Measurements from ENCODE around the gene CNTN4. TPM values are rescaled to one million over a fixed set of nuclear protein-coding genes. Genes with fewer than 3 reads are reported as not detected.

Gene CNTN4
- total and polyA plus RNA-seq, 2 of the 8 experiments (the other 6 are each of a cell fraction or from before 2014, with no cell fraction given): 0.41 to 2.2 TPM

DNA sequence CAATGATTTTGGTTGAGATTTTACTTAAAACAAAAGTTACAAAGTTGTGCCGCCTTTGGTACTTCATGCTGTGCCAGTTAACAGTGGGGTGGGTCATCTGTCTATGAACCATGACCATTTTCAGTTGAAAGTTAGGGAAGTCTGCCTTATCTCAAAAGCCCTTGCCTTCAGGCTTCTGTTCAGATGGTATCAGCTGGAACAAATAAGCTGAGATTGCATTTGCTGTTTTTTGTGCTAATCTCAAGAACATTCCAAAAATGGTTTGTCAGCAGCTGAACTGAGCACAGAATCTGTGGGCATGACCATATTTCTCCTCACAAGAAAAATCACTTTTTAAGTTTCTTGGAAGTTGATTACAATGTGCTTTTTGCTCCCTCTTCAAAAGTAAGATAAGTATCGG lies 869.2 kb downstream of the CNTN4 start:
- WGBS, 2 experiments (ENCODE audit: extremely low coverage in 1 of 2, insufficient coverage in 1 of 2, insufficient read length in 1 of 2, insufficient replicate concordance in 2 of 2, low coverage in 1 of 2, low lambda C conversion rate in 2 of 2, missing lambda C conversion rate in 1 of 2): 87% methylated on average over 2 of the region's 2 CpGs; no CpG with 5 or more reads in 1 of the 2 experiments

More for the DNA sequence above, 869.2 kb downstream of the CNTN4 start:
- no peak overlapping the region for H4K91ac ChIP-seq (replicated peaks; ENCODE audit: insufficient read length, low read length)
- H3K27ac ChIP-seq (ENCODE audit: low read depth, low read length): no peak overlapping the region
- no peak overlapping the region for H2AK5ac ChIP-seq (ENCODE audit: low read depth, low read length)
- no peak overlapping the region for H2BK20ac ChIP-seq (ENCODE audit: low read length)
- no peak overlapping the region for H2BK120ac ChIP-seq (replicated peaks; ENCODE audit: low read depth, low read length)
- no peak overlapping the region for H2BK5ac ChIP-seq (ENCODE audit: low read depth, low read length)
- H3K18ac ChIP-seq (ENCODE audit: extremely low read depth, low read length): no peak overlapping the region
- FAIRE-seq (no peak), DNase-seq (ENCODE audit: low read depth in 1 of 2, low spot score in 2 of 2) (no peak)
- H2AFZ ChIP-seq (ENCODE audit: low read length): no peak overlapping the region
- no peak overlapping the region for H3K4me2 ChIP-seq (ENCODE audit: insufficient read depth in 1 of 2, low read depth in 2 of 2, low read length in 2 of 2)
- H4K20me1 ChIP-seq (replicated peaks in 1 of 2; ENCODE audit: control insufficient read depth in 1 of 2, insufficient read depth in 2 of 2, low read length in 2 of 2): no peaks in the 10 kb centered on the region
- H2BK15ac ChIP-seq (ENCODE audit: low read length): no peak overlapping the region
- H3K56ac ChIP-seq (replicated peaks; ENCODE audit: insufficient read length, low read depth, low read length): no peak overlapping the region
- H3K27me3 ChIP-seq (replicated peaks in 1 of 4; ENCODE audit: control insufficient read depth in 3 of 4, extremely low read depth in 1 of 4, insufficient read depth in 3 of 4, low read length in 3 of 4): no peaks in the 10 kb centered on the region; a peak in 1 of 7 replicates
- H3K79me1 ChIP-seq (ENCODE audit: low read depth, low read length): no peaks in the 10 kb centered on the region
- no peak overlapping the region for H3K4me3 ChIP-seq (ENCODE audit: extremely low read depth in 1 of 4, insufficient read depth in 2 of 4, low read depth in 3 of 4, low read length in 4 of 4)
- peaks cover 0 to under 1% (median 0%) of the 10 kb centered on the region in 4 experiments; a peak in 2 of 7 replicates for H3K4me1 ChIP-seq (replicated peaks in 1 of 4; ENCODE audit: control insufficient read depth in 3 of 4, insufficient read depth in 4 of 4, low read length in 3 of 4)
- H3K14ac ChIP-seq (ENCODE audit: insufficient read length): no peak overlapping the region
- H3K23ac ChIP-seq (ENCODE audit: insufficient read length): no peak overlapping the region
- H2BK12ac ChIP-seq (ENCODE audit: low read depth, low read length): no peak overlapping the region
- H3K9ac ChIP-seq (replicated peaks in 1 of 4; ENCODE audit: extremely low read depth in 1 of 4, low read depth in 3 of 4, low read length in 3 of 4): no peak overlapping the region
- no peak overlapping the region for H4K8ac ChIP-seq (ENCODE audit: extremely low read depth, insufficient read depth, low read length)
- no peaks in the 10 kb centered on the region for H3K23me2 ChIP-seq (ENCODE audit: low read depth, low read length)
- CTCF ChIA-PET (ENCODE audit: partially characterized antibody): interaction anchor here (1.0 to 1.4 kb wide), 2 partner anchors 11 to 801 kb away, joined by 3 to 4 read pairs; no protein-coding TSS in a partner anchor
- no peaks in the 10 kb centered on the region for H3K79me2 ChIP-seq (ENCODE audit: control insufficient read depth in 1 of 2, insufficient read depth in 2 of 2, low read length in 2 of 2)
- no peaks in the 10 kb centered on the region for H3K9me3 ChIP-seq (ENCODE audit: insufficient read depth in 2 of 2, low read depth in 1 of 2, low read length in 1 of 2)
- no peak overlapping the region for H3K4ac ChIP-seq (replicated peaks; ENCODE audit: insufficient read length, low read depth, low read length)
- POLR2A ChIA-PET (ENCODE audit: partially characterized antibody): no interaction called here
- H4K5ac ChIP-seq (ENCODE audit: insufficient read length, low read depth, low read length): no peak overlapping the region
- no peaks in the 10 kb centered on the region for H3K36me3 ChIP-seq (ENCODE audit: control insufficient read depth in 2 of 4, insufficient read depth in 4 of 4, low read length in 3 of 4)
- no peak for TF ChIP-seq ASH2L (IDR thresholded peaks at IDR 0.05; ENCODE audit: low read length)
- TF ChIP-seq RBBP5 (IDR thresholded peaks at IDR 0.05; ENCODE audit: borderline replicate concordance, low read depth, low read length): no peak
- no peak for TF ChIP-seq SP1 (IDR thresholded peaks at IDR 0.05; ENCODE audit: low read depth, low read length)
- TF ChIP-seq TEAD4 (IDR thresholded peaks at IDR 0.05; ENCODE audit: low read depth, low read length): no peak
